ENCODE data around the gene RADIL. TPM values are rescaled to one million over a fixed set of nuclear protein-coding genes. Genes with fewer than 3 reads are reported as not detected.
"Not testable (repeated sequence)": the region's sequence is repeated elsewhere in the genome, so short reads cannot be mapped to it uniquely, and the experiment has no call there.

RADIL gene
- total RNA-seq, 4 donors from 2014 or later = 4.4 to 11.4 (median 8.8) TPM

GRCh38 chr7:4803397-4804241 is 79.9 kb downstream of the RADIL start:
- Histone ChIP-seq H3K27ac (no peak overlapping the region), H3K9me3 (no peaks in the 10 kb centered on the region), H3K36me3 (no peaks in the 10 kb centered on the region), H3K4me1 (peaks cover 0 to 14% (median 0%) of the 10 kb centered on the region in 3 donors), H3K27me3 (peaks cover 43% of the 10 kb centered on the region), H3K4me3 (no peak overlapping the region)
- TF ChIP-seq CTCF (IDR thresholded peaks at IDR 0.05) (no peak), POLR2A (IDR thresholded peaks at IDR 0.05) (no peak), POLR2AphosphoS5 (IDR thresholded peaks at IDR 0.05) (no peak), EP300 (IDR thresholded peaks at IDR 0.05) (no peak)
- no peak for ATAC-seq
- WGBS, 2 donors (ENCODE audit: low coverage in 1 of 2) = 50% methylated on average over 1 of the region's 41 CpGs; no CpG with 5 or more reads in 1 of the 2 donors

- not testable (repeated sequence) for H3K9me3 ChIP-seq, ATAC-seq, H3K36me3 ChIP-seq, H3K27ac ChIP-seq, H3K4me3 ChIP-seq
- WGBS, 2 donors (ENCODE audit: low coverage in 1 of 2) = no CpG with 5 or more reads among the region's 23 CpGs
- Histone ChIP-seq H3K27me3 (peaks cover 43% of the 10 kb centered on the region), H3K4me1 (peaks cover 0 to 22% (median 5%) of the 10 kb centered on the region in 3 donors)
Measured at GRCh38 chr7:4802577-4802976, 80.9 kb downstream of the RADIL start.

- peaks cover 0 to 16% (median 5%) of the 10 kb centered on the region in 3 donors for H3K4me1 ChIP-seq
- no peak for TF ChIP-seq CTCF (IDR thresholded peaks at IDR 0.05)
- no peak for TF ChIP-seq EP300 (IDR thresholded peaks at IDR 0.05)
- TF ChIP-seq POLR2A (IDR thresholded peaks at IDR 0.05) = no peak
- no peak for TF ChIP-seq POLR2AphosphoS5 (IDR thresholded peaks at IDR 0.05)
- no peaks in the 10 kb centered on the region for H3K9me3 ChIP-seq
- no peak overlapping the region for H3K27ac ChIP-seq
- no peaks in the 10 kb centered on the region for H3K36me3 ChIP-seq
- H3K4me3 ChIP-seq = no peak overlapping the region
- H3K27me3 ChIP-seq = peaks cover 37% of the 10 kb centered on the region
- WGBS, 2 donors (ENCODE audit: low coverage in 1 of 2) = no CpG with 5 or more reads among the region's 18 CpGs
- ATAC-seq = no peak
Measured at GRCh38 chr7:4801839-4802231, 81.7 kb downstream of the RADIL start.

GRCh38 chr7:4800926-4801838 is 82.3 kb downstream of the RADIL start:
- Histone ChIP-seq H3K4me3 (no peak overlapping the region), H3K27ac (no peak overlapping the region), H3K27me3 (peaks cover 31% of the 10 kb centered on the region), H3K4me1 (peaks cover 0 to 16% (median 5%) of the 10 kb centered on the region in 3 donors), H3K36me3 (no peaks in the 10 kb centered on the region), H3K9me3 (no peaks in the 10 kb centered on the region)
- TF ChIP-seq CTCF (IDR thresholded peaks at IDR 0.05) (no peak), POLR2A (IDR thresholded peaks at IDR 0.05) (no peak), EP300 (IDR thresholded peaks at IDR 0.05) (no peak), POLR2AphosphoS5 (IDR thresholded peaks at IDR 0.05) (no peak)
- no peak for ATAC-seq
- WGBS, 2 donors (ENCODE audit: low coverage in 1 of 2) = 79 to 91% methylated on average over 2 to 8 of the region's 27 CpGs

GRCh38 chr7:4800487-4800886 is 83.0 kb downstream of the RADIL start:
- TF ChIP-seq POLR2AphosphoS5 (IDR thresholded peaks at IDR 0.05) (no peak), EP300 (IDR thresholded peaks at IDR 0.05) (no peak), POLR2A (IDR thresholded peaks at IDR 0.05) (no peak), CTCF (IDR thresholded peaks at IDR 0.05) (no peak)
- 87% methylated on average over 4 of the region's 10 CpGs; no CpG with 5 or more reads in 1 of the 2 donors for WGBS, 2 donors (ENCODE audit: low coverage in 1 of 2)
- Histone ChIP-seq H3K27me3 (peaks cover 25% of the 10 kb centered on the region), H3K4me3 (no peak overlapping the region), H3K36me3 (no peaks in the 10 kb centered on the region), H3K9me3 (no peaks in the 10 kb centered on the region), H3K27ac (no peak overlapping the region), H3K4me1 (peaks cover 0 to 16% (median 5%) of the 10 kb centered on the region in 3 donors)
- ATAC-seq = no peak

All from gastroesophageal sphincter (tissue), 4 donors.